GM12878 (cell line): ENCODE results near the gene LIN54. TPM values are rescaled to one million over a fixed set of nuclear protein-coding genes. Genes with fewer than 3 reads are reported as not detected.

Experiments used
- BACH1 ChIP-seq: fragments of 450-650 bp; IDR thresholded peaks from 2 replicates; pipeline ENCODE4 v1.6.1; 2017; ENCODE audit warnings: mild to moderate bottlenecking, borderline replicate concordance
- BCL3 ChIP-seq: IDR thresholded peaks from 2 replicates; pipeline ENCODE4 v1.6.1; 2011; ENCODE audit warnings: borderline replicate concordance, low read depth, mild to moderate bottlenecking, moderate library complexity, low read length; ENCODE audit not compliant: insufficient read depth, poor library complexity, severe bottlenecking
- CBX3 ChIP-seq: fragments of 200-600 bp; sonication (generic); IDR thresholded peaks from 2 replicates; pipeline ENCODE4 v1.6.1; 2016; ENCODE audit warnings: low read depth, borderline replicate concordance
- CBX5 ChIP-seq: sonication (generic); IDR thresholded peaks from 2 replicates; pipeline ENCODE4 v1.6.1; 2016; ENCODE audit warnings: low read depth, moderate library complexity, mild to moderate bottlenecking, inconsistent platforms
- CHD2 ChIP-seq: IDR thresholded peaks from 2 replicates; pipeline ENCODE4 v1.6.1; 2011; ENCODE audit warnings: low read depth, low read length, improper control_type of control experiment, borderline replicate concordance
- EED ChIP-seq: sonication (generic); IDR thresholded peaks from 2 replicates; pipeline ENCODE4 v1.6.1; 2016; ENCODE audit warnings: antibody characterized with exemption, low read depth
- ELK1 ChIP-seq: IDR thresholded peaks from 2 replicates; pipeline ENCODE4 v1.6.1; 2012; ENCODE audit warnings: low read depth, low read length, improper control_type of control experiment
- ETV6 ChIP-seq, 2 experiments: fragments of 450-650 bp in 1 of 2; IDR thresholded peaks in 1 of 2; conservative IDR thresholded peaks in 1 of 2; 2 replicates each; pipeline ENCODE4 v1.6.1; 2014; ENCODE audit warnings: antibody characterized with exemption in 1 of 2, borderline replicate concordance in 1 of 2, low read depth in 1 of 2, mild to moderate bottlenecking in 1 of 2, moderate library complexity in 1 of 2
- KLF5 ChIP-seq: fragments of 450-650 bp; IDR thresholded peaks from 2 replicates; pipeline ENCODE4 v1.6.1; 2014; ENCODE audit warnings: mild to moderate bottlenecking; ENCODE audit not compliant: partially characterized antibody
- LARP7 ChIP-seq: fragments of 450-650 bp; IDR thresholded peaks from 2 replicates; pipeline ENCODE4 v1.6.1; 2017; ENCODE audit warnings: mild to moderate bottlenecking
- MEF2A ChIP-seq: IDR thresholded peaks from 2 replicates; pipeline ENCODE4 v1.6.1; 2011; ENCODE audit warnings: low read depth, mild to moderate bottlenecking, low read length, moderate library complexity; ENCODE audit not compliant: insufficient read depth
- MXI1 ChIP-seq: fragments of 150-350 bp; IDR thresholded peaks from 2 replicates; pipeline ENCODE4 v1.6.1; 2011; ENCODE audit warnings: low read depth, mild to moderate bottlenecking, inconsistent platforms, low read length, improper control_type of control experiment
- PAX5 ChIP-seq: IDR thresholded peaks from 2 replicates; pipeline ENCODE4 v1.6.1; 2011; ENCODE audit warnings: low read depth, low read length, borderline replicate concordance
- PKNOX1 ChIP-seq: fragments of 450-650 bp; IDR thresholded peaks from 2 replicates; pipeline ENCODE4 v1.6.1; 2016; ENCODE audit warnings: mild to moderate bottlenecking
- POLR2AphosphoS2 ChIP-seq: IDR thresholded peaks from 2 replicates; pipeline ENCODE4 v1.6.1; 2011; ENCODE audit warnings: low read depth, mild to moderate bottlenecking, low read length, improper control_type of control experiment, moderate library complexity
- RFX5 ChIP-seq: IDR thresholded peaks from 2 replicates; pipeline ENCODE4 v1.6.1; 2011; ENCODE audit warnings: low read depth, low read length, improper control_type of control experiment
- TAF1 ChIP-seq: IDR thresholded peaks from 2 replicates; pipeline ENCODE4 v1.6.1; 2011; ENCODE audit warnings: mild to moderate bottlenecking, low read depth, low read length, borderline replicate concordance
- TCF12 ChIP-seq: IDR thresholded peaks from 2 replicates; pipeline ENCODE4 v1.6.1; 2011; ENCODE audit warnings: low read depth, mild to moderate bottlenecking, low read length
- USF1 ChIP-seq: IDR thresholded peaks from 2 replicates; pipeline ENCODE4 v1.6.1; 2011; ENCODE audit warnings: borderline replicate concordance, low read depth, mild to moderate bottlenecking, moderate library complexity, mixed read lengths, low read length; ENCODE audit not compliant: insufficient read depth; ENCODE audit errors: extremely low read length
- YY1 ChIP-seq: IDR thresholded peaks from 2 replicates; pipeline ENCODE4 v1.6.1; 2011; ENCODE audit warnings: low read depth, mild to moderate bottlenecking, low read length
- ZBTB33 ChIP-seq: fragments of 450-650 bp; IDR thresholded peaks from 2 replicates; pipeline ENCODE4 v1.6.1; 2017; ENCODE audit warnings: mild to moderate bottlenecking
- ZNF217 ChIP-seq: fragments of 450-650 bp; IDR thresholded peaks from 2 replicates; pipeline ENCODE4 v1.6.1; 2017; ENCODE audit warnings: antibody characterized with exemption, mild to moderate bottlenecking
- ZNF274 ChIP-seq: IDR thresholded peaks from one replicate; pipeline ENCODE4 v1.8.0; 2011; ENCODE audit not compliant: insufficient read length, insufficient read depth
- ZNF384 ChIP-seq: IDR thresholded peaks from 2 replicates; pipeline ENCODE4 v1.6.1; 2012; ENCODE audit warnings: low read depth, mild to moderate bottlenecking, low read length, improper control_type of control experiment, borderline replicate concordance
- polyA plus RNA-seq, 11 experiments: library from polyadenylated mRNA; depleted of rRNA in 4 of 11; unstranded in 6 of 11; stranded (reverse) in 5 of 11; fragments of >200 nt; fragmentation: Nextera tagmentation in 4 of 11; fragmentation: Illumina TruSeq in 1 of 11; extraction: Ambion mirVana in 4 of 11; extraction: Trizol in 1 of 11; gene quantifications; 1 replicate in 1 of 11; 2 replicates in 10 of 11; pipeline versions ENCODE4 v1.2.1 to v1.2.3, GENCODE V29; 2011 to 2016; ENCODE audit warnings: inconsistent platforms in 2 of 11, missing spikeins in 2 of 11, low read depth in 1 of 11
- total RNA-seq, 4 experiments: library from RNA; depleted of rRNA in 3 of 4; stranded (reverse); fragments of >200 nt in 3 of 4; fragmentation: Illumina TruSeq in 1 of 4; extraction: Trizol in 1 of 4; gene quantifications; 2 replicates each; pipeline versions ENCODE4 v1.2.1 to v1.2.3, GENCODE V29; 2013 to 2021

The LIN54 gene
- total and polyA plus RNA-seq, 10 of the 15 experiments (the other 5 are each of a cell fraction or from before 2014, with no cell fraction given), result 1.5 to 20.4 (median 12.2) TPM

GRCh38 chr4:83012687-83013419 is 2.2 kb upstream of the LIN54 start (continued):
- TF ChIP-seq USF1, result peak; percentile 92
- peak; percentile 73 for TF ChIP-seq EED
- TF ChIP-seq RFX5, result no peak
- peak; percentile 5 for TF ChIP-seq LARP7
- TF ChIP-seq ETV6 (conservative IDR thresholded peaks at IDR 0.05 in 1 of 2, IDR thresholded peaks at IDR 0.05 in 1 of 2; ENCODE audit: borderline replicate concordance in 1 of 2, low read depth in 1 of 2), result no peak; a peak in 1 of 4 replicates
- TF ChIP-seq ZBTB33, result 0 out of 2 replicates have a peak, but pooled peaks have one; percentile 25
- peak; percentile 26; the same call in 1 of the 2 replicates for TF ChIP-seq ELK1
- peak; percentile 66; the same call in 1 of the 2 replicates for TF ChIP-seq CHD2
- TF ChIP-seq MXI1, result peak; percentile 86
- TF ChIP-seq TCF12, result no peak
- peak; percentile 51; the same call in 1 of the 2 replicates for TF ChIP-seq TAF1
- peak; percentile 47; the same call in 1 of the 2 replicates for TF ChIP-seq BACH1
- no peak; the same call in 1 of the 2 replicates for TF ChIP-seq YY1
- no peak for TF ChIP-seq CBX3
- no peak; the same call in 1 of the 2 replicates for TF ChIP-seq ZNF384
- peak; percentile 28; the same call in 1 of the 2 replicates for TF ChIP-seq MEF2A
- peak; percentile 98 for TF ChIP-seq KLF5
- peak; percentile 64 for TF ChIP-seq PKNOX1
- TF ChIP-seq CBX5, result no peak
- no peak for TF ChIP-seq ZNF274
- TF ChIP-seq POLR2AphosphoS2, result no peak
- no peak for TF ChIP-seq PAX5
- TF ChIP-seq ZNF217, result no peak
- no peak for TF ChIP-seq BCL3
